ENCODE measurements around the gene IGF2BP3. TPM values are rescaled to one million over a fixed set of nuclear protein-coding genes. Genes with fewer than 3 reads are reported as not detected.

IGF2BP3 gene
- total RNA-seq, 2 experiments from 2014 or later, result 0.41 to 0.70 TPM

GRCh38 chr7:23298141-23298881 is 172.0 kb downstream of the IGF2BP3 start:
- peaks cover 20% of the 10 kb centered on the region for H3K36me3 Mint-ChIP-seq
- H3K9me3 Mint-ChIP-seq, result peaks cover 1% of the 10 kb centered on the region

GRCh38 chr7:23295401-23295697 is 174.9 kb downstream of the IGF2BP3 start:
- Mint-ChIP-seq H3K36me3 (no peaks in the 10 kb centered on the region), H3K4me3 (no peak overlapping the region), H3K27me3 (no peaks in the 10 kb centered on the region), H3K4me1 (peaks cover 7% of the 10 kb centered on the region), H3K9me3 (peaks cover 1% of the 10 kb centered on the region), H3K27ac (no peak overlapping the region)
- DNase-seq, result no peak

More at GRCh38 chr7:23298141-23298881, 172.0 kb downstream of the IGF2BP3 start:
- peak overlapping the region; percentile 96 for H3K27ac Mint-ChIP-seq
- H3K4me3 Mint-ChIP-seq, result peak overlapping the region; percentile 96
- DNase-seq, result no peak
- H3K27me3 Mint-ChIP-seq, result no peaks in the 10 kb centered on the region
- peaks cover 26% of the 10 kb centered on the region for H3K4me1 Mint-ChIP-seq

GRCh38 chr7:23294549-23295400 is 175.5 kb downstream of the IGF2BP3 start:
- no peak for DNase-seq
- Mint-ChIP-seq H3K27me3 (no peaks in the 10 kb centered on the region), H3K4me3 (no peak overlapping the region), H3K4me1 (peaks cover 6% of the 10 kb centered on the region), H3K36me3 (no peaks in the 10 kb centered on the region), H3K9me3 (peaks cover 1% of the 10 kb centered on the region), H3K27ac (no peak overlapping the region)

GRCh38 chr7:23293500-23294073 is 176.7 kb downstream of the IGF2BP3 start:
- no peak for DNase-seq
- H3K4me1 Mint-ChIP-seq, result peaks cover 2% of the 10 kb centered on the region
- H3K27me3 Mint-ChIP-seq, result no peaks in the 10 kb centered on the region
- H3K36me3 Mint-ChIP-seq, result no peaks in the 10 kb centered on the region
- H3K4me3 Mint-ChIP-seq, result no peak overlapping the region
- H3K27ac Mint-ChIP-seq, result no peak overlapping the region
- H3K9me3 Mint-ChIP-seq, result peaks cover 1% of the 10 kb centered on the region

GRCh38 chr7:23292623-23293022 is 177.7 kb downstream of the IGF2BP3 start:
- H3K27ac Mint-ChIP-seq, result no peak overlapping the region
- H3K4me3 Mint-ChIP-seq, result no peak overlapping the region
- H3K36me3 Mint-ChIP-seq, result no peaks in the 10 kb centered on the region
- no peaks in the 10 kb centered on the region for H3K9me3 Mint-ChIP-seq
- no peaks in the 10 kb centered on the region for H3K27me3 Mint-ChIP-seq
- peaks cover 7% of the 10 kb centered on the region for H3K4me1 Mint-ChIP-seq
- DNase-seq, result no peak

- no peak for DNase-seq
- H3K4me3 Mint-ChIP-seq, result no peak overlapping the region
- no peaks in the 10 kb centered on the region for H3K27me3 Mint-ChIP-seq
- H3K9me3 Mint-ChIP-seq, result no peaks in the 10 kb centered on the region
- H3K4me1 Mint-ChIP-seq, result peaks cover 10% of the 10 kb centered on the region
- H3K27ac Mint-ChIP-seq, result no peak overlapping the region
- no peaks in the 10 kb centered on the region for H3K36me3 Mint-ChIP-seq
Measured at GRCh38 chr7:23291957-23292560, 178.2 kb downstream of the IGF2BP3 start.

GRCh38 chr7:23290993-23291392 is 179.3 kb downstream of the IGF2BP3 start:
- no peaks in the 10 kb centered on the region for H3K27me3 Mint-ChIP-seq
- H3K4me1 Mint-ChIP-seq, result peaks cover 10% of the 10 kb centered on the region
- no peaks in the 10 kb centered on the region for H3K9me3 Mint-ChIP-seq
- no peak overlapping the region for H3K27ac Mint-ChIP-seq
- H3K4me3 Mint-ChIP-seq, result no peak overlapping the region
- no peak for DNase-seq
- H3K36me3 Mint-ChIP-seq, result no peaks in the 10 kb centered on the region

GRCh38 chr7:23287612-23288011 is 182.7 kb downstream of the IGF2BP3 start:
- Mint-ChIP-seq H3K27me3 (no peaks in the 10 kb centered on the region), H3K4me3 (no peak overlapping the region), H3K36me3 (no peaks in the 10 kb centered on the region), H3K27ac (peak overlapping the region; percentile 14), H3K4me1 (peaks cover 14% of the 10 kb centered on the region), H3K9me3 (no peaks in the 10 kb centered on the region)
- no peak for DNase-seq

- H3K27me3 Mint-ChIP-seq, result no peaks in the 10 kb centered on the region
- H3K4me3 Mint-ChIP-seq, result no peak overlapping the region
- no peaks in the 10 kb centered on the region for H3K36me3 Mint-ChIP-seq
- peaks cover 14% of the 10 kb centered on the region for H3K4me1 Mint-ChIP-seq
- no peak overlapping the region for H3K27ac Mint-ChIP-seq
- DNase-seq, result no peak
- H3K9me3 Mint-ChIP-seq, result no peaks in the 10 kb centered on the region
Measured at GRCh38 chr7:23285657-23286646, 184.3 kb downstream of the IGF2BP3 start.

- no peaks in the 10 kb centered on the region for H3K27me3 Mint-ChIP-seq
- no peaks in the 10 kb centered on the region for H3K36me3 Mint-ChIP-seq
- peaks cover 14% of the 10 kb centered on the region for H3K4me1 Mint-ChIP-seq
- no peaks in the 10 kb centered on the region for H3K9me3 Mint-ChIP-seq
- no peak overlapping the region for H3K4me3 Mint-ChIP-seq
- no peak for DNase-seq
- H3K27ac Mint-ChIP-seq, result no peak overlapping the region
Measured at GRCh38 chr7:23284871-23285270, 185.4 kb downstream of the IGF2BP3 start.

- DNase-seq, result no peak
- H3K9me3 Mint-ChIP-seq, result no peaks in the 10 kb centered on the region
- no peak overlapping the region for H3K4me3 Mint-ChIP-seq
- peaks cover 12% of the 10 kb centered on the region for H3K4me1 Mint-ChIP-seq
- no peak overlapping the region for H3K27ac Mint-ChIP-seq
- H3K27me3 Mint-ChIP-seq, result no peaks in the 10 kb centered on the region
- H3K36me3 Mint-ChIP-seq, result no peaks in the 10 kb centered on the region
Measured at GRCh38 chr7:23283086-23283485, 187.2 kb downstream of the IGF2BP3 start.

GRCh38 chr7:23279819-23280525 is 190.3 kb downstream of the IGF2BP3 start:
- H3K9me3 Mint-ChIP-seq, result no peaks in the 10 kb centered on the region

GRCh38 chr7:23277359-23277989 is 192.8 kb downstream of the IGF2BP3 start:
- Mint-ChIP-seq H3K27me3 (peaks cover under 1% of the 10 kb centered on the region), H3K9me3 (no peaks in the 10 kb centered on the region), H3K36me3 (no peaks in the 10 kb centered on the region), H3K27ac (no peak overlapping the region), H3K4me1 (peaks cover 20% of the 10 kb centered on the region), H3K4me3 (no peak overlapping the region)
- no peak for DNase-seq

More at GRCh38 chr7:23279819-23280525, 190.3 kb downstream of the IGF2BP3 start:
- Mint-ChIP-seq H3K27ac (no peak overlapping the region), H3K4me3 (no peak overlapping the region), H3K36me3 (no peaks in the 10 kb centered on the region), H3K27me3 (no peaks in the 10 kb centered on the region), H3K4me1 (peaks cover 8% of the 10 kb centered on the region)
- no peak for DNase-seq
